ENCODE data around the gene CNGB1.
"Not testable (repeated sequence)": the region's sequence is repeated elsewhere in the genome, so short reads cannot be mapped to it uniquely, and the experiment has no call there.

CNGB1 gene

GRCh38 chr16:58012481-58012880 is 41.6 kb upstream of the CNGB1 start:
- Histone ChIP-seq H3K27me3 (ENCODE audit: insufficient read depth, low read depth, severe bottlenecking) (no peaks in the 10 kb centered on the region), H3K27ac (no peak overlapping the region), H3K4me3 (ENCODE audit: low read depth, low read length) (no peak overlapping the region), H3K9me3 (ENCODE audit: severe bottlenecking) (no peaks in the 10 kb centered on the region), H3K36me3 (peaks cover 16% of the 10 kb centered on the region)
- TF ChIP-seq CTCF (IDR thresholded peaks at IDR 0.05; ENCODE audit: low read depth, low read length), result no peak
- DNase-seq, result no peak

GRCh38 chr16:58011652-58012051 is 40.7 kb upstream of the CNGB1 start:
- no peak overlapping the region for H3K27ac ChIP-seq
- no peak for DNase-seq

GRCh38 chr16:58010886-58011285 is 40.0 kb upstream of the CNGB1 start:
- Histone ChIP-seq H3K27ac (no peak overlapping the region), H3K36me3 (peaks cover 15% of the 10 kb centered on the region)
- no peak for TF ChIP-seq CTCF (IDR thresholded peaks at IDR 0.05; ENCODE audit: low read depth, low read length)

More at GRCh38 chr16:58011652-58012051, 40.7 kb upstream of the CNGB1 start:
- H3K4me3 ChIP-seq (ENCODE audit: low read depth, low read length), result no peak overlapping the region
- no peaks in the 10 kb centered on the region for H3K27me3 ChIP-seq (ENCODE audit: insufficient read depth, low read depth, severe bottlenecking)
- TF ChIP-seq CTCF (IDR thresholded peaks at IDR 0.05; ENCODE audit: low read depth, low read length), result no peak
- no peaks in the 10 kb centered on the region for H3K9me3 ChIP-seq (ENCODE audit: severe bottlenecking)
- peaks cover 15% of the 10 kb centered on the region for H3K36me3 ChIP-seq

GRCh38 chr16:58009856-58010416 is 39.0 kb upstream of the CNGB1 start:
- no peaks in the 10 kb centered on the region for H3K9me3 ChIP-seq (ENCODE audit: severe bottlenecking)
- peaks cover 15% of the 10 kb centered on the region for H3K36me3 ChIP-seq
- no peaks in the 10 kb centered on the region for H3K27me3 ChIP-seq (ENCODE audit: insufficient read depth, low read depth, severe bottlenecking)
- H3K4me3 ChIP-seq (ENCODE audit: low read depth, low read length), result no peak overlapping the region
- no peak for DNase-seq
- TF ChIP-seq CTCF (IDR thresholded peaks at IDR 0.05; ENCODE audit: low read depth, low read length), result no peak
- H3K27ac ChIP-seq, result no peak overlapping the region

More at GRCh38 chr16:58010886-58011285, 40.0 kb upstream of the CNGB1 start:
- no peaks in the 10 kb centered on the region for H3K9me3 ChIP-seq (ENCODE audit: severe bottlenecking)
- DNase-seq, result no peak
- H3K27me3 ChIP-seq (ENCODE audit: insufficient read depth, low read depth, severe bottlenecking), result no peaks in the 10 kb centered on the region
- no peak overlapping the region for H3K4me3 ChIP-seq (ENCODE audit: low read depth, low read length)

- H3K27ac ChIP-seq; H3K4me3 ChIP-seq (ENCODE audit: low read depth, low read length); H3K27me3 ChIP-seq (ENCODE audit: insufficient read depth, low read depth, severe bottlenecking); DNase-seq; H3K9me3 ChIP-seq (ENCODE audit: severe bottlenecking): not testable (repeated sequence)
- peaks cover 11% of the 10 kb centered on the region for H3K36me3 ChIP-seq
Observed at GRCh38 chr16:58004736-58005135, 33.8 kb upstream of the CNGB1 start.

- no peak for DNase-seq
- no peak for TF ChIP-seq CTCF (IDR thresholded peaks at IDR 0.05; ENCODE audit: low read depth, low read length)
- H3K9me3 ChIP-seq (ENCODE audit: severe bottlenecking), result no peaks in the 10 kb centered on the region
- H3K36me3 ChIP-seq, result peaks cover 11% of the 10 kb centered on the region
- H3K27me3 ChIP-seq (ENCODE audit: insufficient read depth, low read depth, severe bottlenecking), result no peaks in the 10 kb centered on the region
- H3K27ac ChIP-seq, result no peak overlapping the region
- no peak overlapping the region for H3K4me3 ChIP-seq (ENCODE audit: low read depth, low read length)
Observed at GRCh38 chr16:58002936-58003335, 32.0 kb upstream of the CNGB1 start.
